ENCODE measurements around the gene ZFAND2A.
"Not testable (repeated sequence)": the region's sequence is repeated elsewhere in the genome, so short reads cannot be mapped to it uniquely, and the experiment has no call there.

The ZFAND2A gene

DNA sequence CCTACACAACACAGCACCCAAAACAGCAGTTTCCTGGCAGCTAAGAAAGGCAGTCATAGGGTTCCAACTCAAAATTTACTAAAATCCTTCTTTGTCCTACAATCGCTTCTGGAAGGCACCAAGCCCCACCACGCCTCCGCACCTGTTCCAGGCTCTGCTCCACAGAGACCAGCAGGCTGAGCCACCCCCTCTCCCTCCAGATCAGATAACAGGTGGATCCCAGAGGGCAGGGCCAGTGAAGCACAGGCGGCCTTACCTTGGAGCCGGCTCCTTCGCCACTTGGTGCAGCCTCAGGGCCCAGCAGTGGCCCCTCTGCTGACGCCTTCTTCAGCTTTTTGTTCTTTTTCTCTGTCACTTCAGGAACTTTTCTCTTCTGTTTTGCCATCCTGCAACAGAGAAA is 33.0 kb downstream of the ZFAND2A start:
- DNase-seq (ENCODE audit: extremely low read depth in 1 of 2, low read depth in 1 of 2) = no peak

DNA sequence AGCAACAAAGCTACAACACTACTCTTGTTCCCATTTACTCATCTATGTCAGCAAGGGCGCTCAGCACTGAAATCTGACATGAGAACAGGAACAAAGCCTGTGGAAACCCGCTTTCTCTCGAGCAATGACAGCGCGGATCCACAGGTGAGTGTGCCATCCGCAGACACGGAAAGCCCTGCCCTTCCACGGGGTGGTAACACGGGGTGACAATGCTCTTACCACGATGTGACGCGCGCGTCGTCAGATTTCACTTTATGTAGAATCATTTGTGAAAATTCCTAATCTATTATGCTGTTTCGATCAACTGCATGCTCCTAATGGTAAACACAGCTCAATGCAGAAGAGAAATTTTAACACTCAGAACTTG is 34.4 kb downstream of the ZFAND2A start:
- DNase-seq (ENCODE audit: extremely low read depth in 1 of 2, low read depth in 1 of 2) = no peak

- DNase-seq (ENCODE audit: extremely low read depth in 1 of 2, low read depth in 1 of 2) = no peak
Measured at GRCh38 chr7:1124816-1125602, 35.0 kb downstream of the ZFAND2A start.

- no peak for DNase-seq (ENCODE audit: extremely low read depth in 1 of 2, low read depth in 1 of 2)
Measured at GRCh38 chr7:1124164-1124563, 35.8 kb downstream of the ZFAND2A start.

DNA sequence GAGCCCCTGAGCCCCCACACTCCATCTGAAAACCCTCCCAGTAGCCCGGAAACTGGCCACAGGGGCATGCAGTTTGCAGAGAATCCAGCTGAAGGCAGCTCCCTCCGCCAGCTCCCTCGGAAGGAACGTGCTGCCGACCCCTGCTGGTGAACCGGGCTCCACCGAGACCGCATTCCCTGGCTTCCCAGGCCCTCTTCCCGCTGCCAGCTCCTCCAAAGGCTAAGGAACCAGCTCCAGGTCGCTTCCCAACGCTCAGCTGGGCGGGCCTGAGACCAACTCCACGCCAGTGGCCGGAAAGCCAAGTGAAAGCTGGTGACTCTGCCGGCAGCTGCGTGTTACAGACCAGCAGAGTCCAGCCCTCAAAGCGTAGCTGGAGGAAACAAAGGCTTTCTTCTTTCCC is 36.3 kb downstream of the ZFAND2A start:
- DNase-seq (ENCODE audit: extremely low read depth in 1 of 2, low read depth in 1 of 2) = no peak

DNA sequence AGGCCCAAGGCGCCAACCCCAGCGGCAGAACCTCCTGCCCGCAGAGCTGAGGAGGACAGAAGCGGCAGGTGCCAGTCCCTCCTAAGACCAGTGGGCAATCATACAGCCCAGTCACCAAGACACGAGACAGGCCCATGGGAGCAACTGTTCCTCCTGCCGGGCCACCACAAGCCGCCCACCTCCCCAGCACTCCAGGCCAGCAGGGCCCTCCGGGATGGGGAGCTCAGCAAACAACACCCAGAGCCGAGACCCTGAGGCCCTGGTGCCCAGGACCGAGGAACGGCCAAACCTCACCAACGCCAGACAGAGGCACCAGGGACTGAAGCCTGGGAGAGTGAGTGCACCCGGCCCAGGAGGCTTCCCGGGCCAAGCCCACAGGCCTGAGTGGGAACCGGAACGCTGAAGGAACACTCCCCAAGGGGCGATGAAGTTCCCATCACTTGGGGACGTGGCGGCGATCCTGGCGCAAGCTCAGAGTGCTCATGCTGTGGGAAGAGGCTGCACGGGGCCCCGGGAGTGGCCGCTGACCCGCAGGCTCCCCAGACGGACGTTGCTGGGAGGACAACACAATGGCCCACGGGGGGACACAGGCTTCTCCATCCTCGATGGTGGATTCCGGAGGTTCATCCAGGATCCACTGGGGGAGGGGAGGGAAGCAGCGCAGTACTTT is 37.0 kb downstream of the ZFAND2A start:
- no peak for DNase-seq (ENCODE audit: extremely low read depth in 1 of 2, low read depth in 1 of 2)

- DNase-seq (ENCODE audit: extremely low read depth in 1 of 2, low read depth in 1 of 2) = no peak
Measured at GRCh38 chr7:1121886-1122831, 37.8 kb downstream of the ZFAND2A start.

GRCh38 chr7:1121476-1121875 is 38.5 kb downstream of the ZFAND2A start:
- no peak for DNase-seq (ENCODE audit: extremely low read depth in 1 of 2, low read depth in 1 of 2)

DNA sequence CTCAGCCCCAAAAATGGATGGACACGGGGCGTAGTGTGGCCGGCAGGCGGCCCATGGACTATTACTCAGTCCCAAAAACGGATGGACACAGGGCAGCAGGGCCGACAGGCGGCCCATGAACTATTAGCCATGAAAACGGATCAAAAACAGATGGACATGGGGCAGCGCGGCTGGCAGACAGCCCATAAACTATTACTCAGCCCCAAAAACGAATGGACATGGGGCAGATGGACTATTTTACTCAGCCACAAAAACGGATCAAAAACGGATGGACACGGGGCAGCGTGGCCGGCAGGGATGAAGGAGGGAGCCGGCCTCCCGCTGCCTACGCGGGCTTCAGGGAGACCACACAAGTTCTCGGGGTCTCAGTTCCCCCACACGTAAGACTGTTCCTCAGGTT is 39.2 kb downstream of the ZFAND2A start:
- DNase-seq (ENCODE audit: extremely low read depth in 1 of 2, low read depth in 1 of 2) = no peak

DNA sequence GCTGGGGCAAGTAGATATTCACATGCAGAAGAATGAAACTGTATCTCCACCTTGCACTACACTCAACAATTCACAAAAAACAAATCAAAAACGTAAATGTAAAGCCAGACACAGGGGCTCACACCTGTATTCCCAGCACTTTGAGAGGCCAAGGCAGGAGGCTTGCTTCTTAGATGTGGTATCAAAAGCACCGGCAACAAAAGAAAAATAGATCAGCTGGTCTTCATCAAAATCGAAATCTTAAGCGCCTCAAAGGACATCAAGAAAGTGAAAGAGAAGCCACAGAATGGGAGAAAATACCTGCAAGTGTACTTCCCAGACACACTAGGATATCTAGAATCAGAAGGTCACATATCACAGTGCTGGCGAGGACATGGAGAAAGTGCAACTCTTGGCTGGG is 40.8 kb downstream of the ZFAND2A start:
- no peak for DNase-seq (ENCODE audit: extremely low read depth in 1 of 2, low read depth in 1 of 2)

DNA sequence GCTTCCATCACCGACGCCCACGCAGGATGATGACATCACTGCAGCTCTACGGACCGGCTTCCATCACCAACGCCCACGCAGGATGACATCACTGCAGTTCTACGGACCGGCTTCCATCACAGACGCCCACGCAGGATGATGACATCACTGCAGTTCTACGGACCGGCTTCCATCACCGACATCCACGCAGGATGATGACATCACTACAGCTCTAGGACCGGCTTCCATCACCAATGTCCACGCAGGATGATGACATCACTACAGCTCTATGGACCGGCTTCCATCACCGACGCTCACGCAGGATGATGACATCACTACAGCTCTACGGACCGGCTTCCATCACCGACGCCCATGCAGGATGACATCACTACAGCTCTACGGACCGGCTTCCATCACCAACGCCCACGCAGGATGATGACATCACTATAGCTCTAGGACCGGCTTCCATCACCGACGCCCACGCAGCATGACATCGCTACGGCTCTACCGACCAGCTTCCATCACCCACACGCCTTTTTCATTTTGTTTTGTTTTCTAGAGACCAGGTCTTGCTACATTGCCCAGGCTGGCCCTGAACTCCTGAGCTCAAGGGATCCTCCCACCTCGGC is 42.6 kb downstream of the ZFAND2A start:
- no peak for DNase-seq (ENCODE audit: extremely low read depth in 1 of 2, low read depth in 1 of 2)

- not testable (repeated sequence) for DNase-seq (ENCODE audit: extremely low read depth in 1 of 2, low read depth in 1 of 2)
Measured at GRCh38 chr7:1116383-1117008, 43.5 kb downstream of the ZFAND2A start.

- DNase-seq (ENCODE audit: extremely low read depth in 1 of 2, low read depth in 1 of 2) = not testable (repeated sequence)
Measured at GRCh38 chr7:1115171-1116045, 44.6 kb downstream of the ZFAND2A start.

DNA sequence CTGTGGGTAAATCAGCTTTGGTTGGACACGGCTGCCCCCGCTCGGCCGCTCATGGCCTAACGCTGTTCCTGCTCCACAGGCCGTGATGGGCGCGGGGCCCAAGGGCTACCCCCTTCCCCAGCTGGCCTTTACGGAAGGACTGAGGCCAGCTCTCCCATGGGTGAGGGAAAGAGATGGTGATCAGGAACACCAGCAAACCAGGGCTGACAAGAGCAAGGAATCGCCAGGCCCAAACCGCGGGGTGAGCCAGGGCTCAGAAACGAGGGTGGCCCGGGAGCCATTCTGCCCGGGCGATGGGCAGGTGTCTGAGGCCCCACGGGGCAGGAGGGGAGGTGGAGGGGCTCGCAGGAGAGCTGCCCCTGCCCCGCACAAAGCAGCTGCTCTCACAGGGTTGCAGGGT is 45.5 kb downstream of the ZFAND2A start:
- no peak for DNase-seq (ENCODE audit: extremely low read depth in 1 of 2, low read depth in 1 of 2)

DNA sequence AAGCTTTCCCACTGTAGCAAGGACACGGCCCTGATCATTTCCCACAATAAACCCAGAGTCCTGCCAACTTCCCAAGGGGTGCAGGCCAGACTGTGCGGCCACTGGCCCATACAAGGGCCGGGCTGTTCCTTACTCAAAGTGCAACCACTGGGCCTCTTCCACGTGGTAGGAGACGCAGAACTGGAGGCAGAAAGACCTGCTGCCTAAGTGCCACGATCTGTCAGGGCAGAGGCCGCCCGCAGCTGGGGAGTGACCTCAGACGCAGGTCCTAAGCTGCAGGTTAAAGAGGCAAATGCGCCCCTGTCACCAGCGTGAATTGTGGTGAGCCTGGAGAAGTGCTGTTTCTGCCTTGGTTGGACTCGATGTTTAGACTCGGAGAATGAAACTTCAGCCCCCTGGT is 45.9 kb downstream of the ZFAND2A start:
- no peak for DNase-seq (ENCODE audit: extremely low read depth in 1 of 2, low read depth in 1 of 2)

DNA sequence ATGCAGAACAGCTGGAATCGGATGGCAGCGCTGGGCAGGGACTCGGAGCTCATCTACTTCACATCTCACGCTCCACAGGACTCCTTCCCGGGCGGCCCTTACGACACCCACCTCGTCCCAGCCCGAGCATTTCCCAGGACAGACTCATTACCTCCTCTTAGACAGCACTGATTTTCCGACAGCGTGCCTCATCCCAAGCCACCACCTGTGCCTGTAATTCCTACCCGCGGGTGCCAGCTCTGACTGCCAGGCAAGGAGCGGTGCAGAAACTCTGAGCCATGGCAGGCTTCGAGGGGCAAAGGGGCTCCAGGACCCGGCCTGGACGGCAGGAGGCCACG is 46.5 kb downstream of the ZFAND2A start:
- no peak for DNase-seq (ENCODE audit: extremely low read depth in 1 of 2, low read depth in 1 of 2)

GRCh38 chr7:1112625-1113547 is 47.1 kb downstream of the ZFAND2A start:
- no peak for DNase-seq (ENCODE audit: extremely low read depth in 1 of 2, low read depth in 1 of 2)

DNA sequence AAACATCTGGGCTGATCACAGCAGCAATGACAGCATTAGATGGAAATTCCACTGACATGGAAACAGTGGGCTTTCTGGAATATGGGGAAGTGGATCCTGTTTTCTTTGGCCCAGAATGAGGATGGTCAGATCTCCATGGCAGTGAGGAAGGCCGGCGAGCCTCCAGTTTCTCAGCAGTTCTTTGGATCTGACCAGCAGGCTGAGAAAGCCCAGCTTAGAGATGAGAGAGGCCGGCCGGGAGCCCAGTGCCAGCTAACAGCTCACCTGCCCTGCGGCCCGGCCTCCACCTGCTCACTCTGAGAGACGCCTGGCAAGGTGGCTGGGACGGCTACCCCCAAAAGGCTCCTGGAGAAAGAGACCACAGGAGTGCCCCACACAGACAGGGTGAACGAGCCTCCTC is 47.9 kb downstream of the ZFAND2A start:
- DNase-seq (ENCODE audit: extremely low read depth in 1 of 2, low read depth in 1 of 2) = no peak

DNA sequence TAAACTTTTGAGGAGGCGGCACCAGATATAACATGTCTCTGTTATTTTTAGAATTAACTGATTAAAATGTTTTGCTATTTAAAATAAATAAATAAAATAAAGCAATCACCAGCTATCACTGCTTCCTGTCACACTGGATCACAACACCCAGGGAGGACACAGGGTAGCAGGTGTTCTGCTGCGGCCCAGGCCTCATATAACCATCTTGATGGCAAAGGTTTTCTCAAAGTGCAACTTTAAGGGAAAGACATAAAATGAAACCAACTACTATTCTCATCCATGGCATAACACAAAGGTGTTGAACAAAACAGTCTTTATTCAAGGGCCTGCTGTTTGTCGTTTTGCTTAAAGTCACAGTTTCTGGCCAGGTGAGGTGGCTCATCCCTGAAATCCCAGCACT is 48.8 kb downstream of the ZFAND2A start:
- DNase-seq (ENCODE audit: extremely low read depth in 1 of 2, low read depth in 1 of 2) = no peak
